Epithelial cell of proximal tubule (primary cell): Measurements from ENCODE around the gene CDK16. TPM values are rescaled to one million over a fixed set of nuclear protein-coding genes. Genes with fewer than 3 reads are reported as not detected.

ENCODE experiments used
- DNase-seq: peaks from one replicate; pipeline ENCODE4 v3.0.0-alpha.2; 2011; ENCODE audit warnings: low read depth
- H3K4me3 ChIP-seq: 2 replicates; pipeline ENCODE4 v1.5.1; 2011; ENCODE audit warnings: low read depth, mild to moderate bottlenecking, low read length
- total RNA-seq: library from RNA; depleted of rRNA; stranded (reverse); fragments of >200 nt; gene quantifications from 2 replicates; pipeline ENCODE4 v1.2.3, GENCODE V29; 2015
- TF ChIP-seq, protein P1 (sequence below): conservative IDR thresholded peaks from 2 replicates; pipeline ENCODE4 v1.5.1; 2012; ENCODE audit warnings: low read depth, mild to moderate bottlenecking, low read length

Gene CDK16
- total RNA-seq, 1 donor from 2014 or later: 83.4 TPM

DNA sequence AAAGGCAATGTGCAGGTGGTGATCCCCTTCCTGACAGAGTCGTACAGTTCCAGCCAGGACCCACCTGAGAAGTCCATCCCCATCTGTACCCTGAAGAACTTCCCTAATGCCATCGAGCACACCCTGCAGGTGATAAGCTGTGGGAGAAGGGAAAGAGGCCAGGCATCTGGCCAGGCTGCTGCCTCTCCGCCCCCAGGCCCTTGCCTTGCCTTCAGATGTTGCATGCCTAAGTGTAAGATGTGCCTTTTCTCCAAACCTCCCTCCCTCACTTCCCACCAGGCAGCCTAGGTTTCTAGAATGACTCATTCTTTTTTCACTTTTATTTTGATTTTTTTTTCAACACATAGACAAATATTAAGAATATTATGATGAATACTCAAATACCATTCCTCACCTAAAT, 12.2 kb upstream of the CDK16 start:
- TF ChIP-seq, protein P1, sequence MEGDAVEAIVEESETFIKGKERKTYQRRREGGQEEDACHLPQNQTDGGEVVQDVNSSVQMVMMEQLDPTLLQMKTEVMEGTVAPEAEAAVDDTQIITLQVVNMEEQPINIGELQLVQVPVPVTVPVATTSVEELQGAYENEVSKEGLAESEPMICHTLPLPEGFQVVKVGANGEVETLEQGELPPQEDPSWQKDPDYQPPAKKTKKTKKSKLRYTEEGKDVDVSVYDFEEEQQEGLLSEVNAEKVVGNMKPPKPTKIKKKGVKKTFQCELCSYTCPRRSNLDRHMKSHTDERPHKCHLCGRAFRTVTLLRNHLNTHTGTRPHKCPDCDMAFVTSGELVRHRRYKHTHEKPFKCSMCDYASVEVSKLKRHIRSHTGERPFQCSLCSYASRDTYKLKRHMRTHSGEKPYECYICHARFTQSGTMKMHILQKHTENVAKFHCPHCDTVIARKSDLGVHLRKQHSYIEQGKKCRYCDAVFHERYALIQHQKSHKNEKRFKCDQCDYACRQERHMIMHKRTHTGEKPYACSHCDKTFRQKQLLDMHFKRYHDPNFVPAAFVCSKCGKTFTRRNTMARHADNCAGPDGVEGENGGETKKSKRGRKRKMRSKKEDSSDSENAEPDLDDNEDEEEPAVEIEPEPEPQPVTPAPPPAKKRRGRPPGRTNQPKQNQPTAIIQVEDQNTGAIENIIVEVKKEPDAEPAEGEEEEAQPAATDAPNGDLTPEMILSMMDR: no peak
- no peak for DNase-seq
- no peak overlapping the region for H3K4me3 ChIP-seq

DNA sequence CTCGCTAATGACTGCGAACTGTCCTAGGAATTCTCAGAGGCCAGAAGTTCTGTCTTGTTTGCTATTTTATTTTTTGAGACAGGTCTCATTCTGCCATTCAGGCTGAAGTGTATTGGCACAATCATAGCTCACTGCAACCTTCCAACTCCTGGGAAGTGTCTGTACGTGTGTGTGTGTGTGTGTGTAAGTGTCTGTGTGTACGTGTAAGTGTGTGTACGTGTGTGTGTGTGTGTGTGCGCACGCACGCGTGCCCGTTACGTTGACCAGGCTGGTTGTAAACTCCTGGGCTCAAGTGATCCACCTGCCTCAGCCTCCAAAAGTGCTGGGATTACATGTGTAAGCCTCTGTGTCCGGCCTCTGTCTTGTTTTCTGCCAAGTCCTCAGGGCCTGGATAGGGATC, 10.4 kb upstream of the CDK16 start:
- DNase-seq: no peak
- TF ChIP-seq, protein P1: no peak

DNA sequence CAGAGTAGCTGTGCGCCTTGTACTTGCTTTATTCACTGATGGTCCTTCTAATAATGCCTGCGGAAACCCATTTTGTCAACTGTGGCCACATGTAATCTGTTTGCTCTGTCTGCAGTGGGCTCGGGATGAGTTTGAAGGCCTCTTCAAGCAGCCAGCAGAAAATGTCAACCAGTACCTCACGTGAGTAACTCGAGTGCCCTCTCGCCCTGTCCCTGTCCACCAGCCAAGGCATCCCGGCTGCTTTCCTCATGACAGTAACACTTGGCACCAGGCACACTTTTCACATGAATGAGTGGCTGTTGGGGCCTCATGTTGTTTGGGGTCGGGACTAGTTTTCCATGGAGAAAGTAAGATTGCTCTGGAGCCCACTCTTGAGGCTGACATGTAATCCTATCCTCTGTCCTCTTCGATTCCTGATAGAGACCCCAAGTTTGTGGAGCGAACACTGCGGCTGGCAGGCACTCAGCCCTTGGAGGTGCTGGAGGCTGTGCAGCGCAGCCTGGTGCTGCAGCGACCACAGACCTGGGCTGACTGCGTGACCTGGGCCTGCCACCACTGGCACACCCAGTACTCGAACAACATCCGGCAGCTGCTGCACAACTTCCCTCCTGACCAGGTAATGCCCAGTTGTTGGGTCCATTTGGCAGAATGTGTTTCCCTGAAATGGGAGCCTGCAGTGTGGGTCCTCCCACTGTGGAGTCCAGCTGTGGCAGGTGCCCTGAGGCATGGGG, 8.8 kb upstream of the CDK16 start:
- H3K4me3 ChIP-seq: no peak overlapping the region
- TF ChIP-seq, protein P1: no peak
- no peak for DNase-seq

More for the DNA sequence above, 10.4 kb upstream of the CDK16 start:
- no peak overlapping the region for H3K4me3 ChIP-seq

DNA sequence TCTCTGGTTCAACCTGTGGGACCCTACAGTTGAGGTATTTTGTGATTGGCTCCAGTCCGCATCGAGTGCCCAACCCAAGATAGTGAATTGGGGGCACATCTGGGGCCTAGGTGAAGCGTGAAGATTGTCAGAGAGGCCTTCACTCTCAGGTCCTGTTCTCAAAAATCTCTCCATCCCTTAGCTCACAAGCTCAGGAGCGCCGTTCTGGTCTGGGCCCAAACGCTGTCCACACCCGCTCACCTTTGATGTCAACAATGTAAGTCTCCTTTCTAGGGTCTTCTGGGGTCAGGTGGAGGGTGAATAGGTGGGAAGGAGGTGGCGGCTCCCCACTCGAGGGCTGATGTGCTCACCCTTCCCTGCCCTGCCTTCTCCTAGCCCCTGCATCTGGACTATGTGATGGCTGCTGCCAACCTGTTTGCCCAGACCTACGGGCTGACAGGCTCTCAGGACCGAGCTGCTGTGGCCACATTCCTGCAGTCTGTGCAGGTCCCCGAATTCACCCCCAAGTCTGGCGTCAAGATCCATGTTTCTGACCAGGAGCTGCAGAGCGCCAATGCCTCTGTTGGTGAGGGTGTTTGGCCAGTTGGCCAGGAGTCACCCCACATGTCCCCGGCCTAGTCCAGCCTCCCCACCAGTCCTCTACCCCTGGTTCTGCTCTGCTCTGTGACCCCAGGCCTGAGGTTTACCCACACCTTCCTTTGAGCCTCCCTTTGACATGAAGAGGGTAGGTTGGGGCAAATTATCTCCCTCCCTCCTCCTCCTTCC, 7.6 kb upstream of the CDK16 start:
- no peak overlapping the region for H3K4me3 ChIP-seq
- DNase-seq: no peak
- TF ChIP-seq, protein P1: no peak

DNA sequence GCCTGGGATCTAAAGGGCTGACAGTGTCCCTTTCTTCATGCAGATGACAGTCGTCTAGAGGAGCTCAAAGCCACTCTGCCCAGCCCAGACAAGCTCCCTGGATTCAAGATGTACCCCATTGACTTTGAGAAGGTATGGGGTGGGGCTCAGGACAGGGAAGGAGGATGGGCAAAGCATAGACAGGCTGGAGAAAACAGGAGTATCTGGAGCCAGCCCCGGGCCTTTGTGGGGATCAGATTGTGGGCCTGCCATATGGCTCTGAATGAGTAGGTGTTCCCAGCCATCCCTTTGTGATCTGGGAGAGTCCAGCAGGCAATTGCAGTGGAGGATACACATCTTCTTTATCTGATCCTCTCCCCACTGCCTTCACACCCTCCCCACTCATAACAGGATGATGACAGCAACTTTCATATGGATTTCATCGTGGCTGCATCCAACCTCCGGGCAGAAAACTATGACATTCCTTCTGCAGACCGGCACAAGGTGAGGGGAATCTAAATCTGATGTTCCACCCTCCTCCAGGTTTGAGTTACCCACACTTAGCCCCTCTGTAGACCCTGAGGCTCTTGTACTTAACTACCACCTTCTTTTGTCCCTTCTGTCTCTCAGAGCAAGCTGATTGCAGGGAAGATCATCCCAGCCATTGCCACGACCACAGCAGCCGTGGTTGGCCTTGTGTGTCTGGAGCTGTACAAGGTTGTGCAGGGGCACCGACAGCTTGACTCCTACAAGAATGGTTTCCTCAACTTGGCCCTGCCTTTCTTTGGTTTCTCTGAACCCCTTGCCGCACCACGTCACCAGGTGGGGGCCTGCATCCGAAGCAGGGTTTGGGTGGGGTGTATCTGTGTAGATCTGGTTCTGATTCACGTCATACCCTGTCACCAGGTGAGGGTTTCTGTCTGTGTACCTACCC, 5.8 kb upstream of the CDK16 start:
- no peak overlapping the region for H3K4me3 ChIP-seq
- DNase-seq: no peak
- TF ChIP-seq, protein P1: no peak

DNA sequence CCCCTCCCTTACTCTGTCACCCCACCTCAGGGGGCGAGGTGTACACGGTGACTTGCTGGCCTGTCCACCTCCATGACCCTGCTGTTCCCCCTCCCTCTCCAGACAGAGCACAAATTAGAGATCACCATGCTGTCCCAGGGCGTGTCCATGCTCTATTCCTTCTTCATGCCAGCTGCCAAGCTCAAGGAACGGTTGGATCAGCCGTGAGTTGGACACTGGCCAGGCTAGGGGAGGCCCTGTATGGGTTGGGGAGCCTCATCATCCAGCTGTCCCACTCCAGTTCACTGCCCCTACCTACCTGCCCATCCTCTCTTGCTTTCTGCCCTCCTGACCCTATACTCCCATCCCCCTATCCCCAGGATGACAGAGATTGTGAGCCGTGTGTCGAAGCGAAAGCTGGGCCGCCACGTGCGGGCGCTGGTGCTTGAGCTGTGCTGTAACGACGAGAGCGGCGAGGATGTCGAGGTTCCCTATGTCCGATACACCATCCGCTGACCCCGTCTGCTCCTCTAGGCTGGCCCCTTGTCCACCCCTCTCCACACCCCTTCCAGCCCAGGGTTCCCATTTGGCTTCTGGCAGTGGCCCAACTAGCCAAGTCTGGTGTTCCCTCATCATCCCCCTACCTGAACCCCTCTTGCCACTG, 3.9 kb upstream of the CDK16 start:
- TF ChIP-seq, protein P1: no peak

More for the DNA sequence above, 3.9 kb upstream of the CDK16 start:
- H3K4me3 ChIP-seq: no peak overlapping the region
- DNase-seq: no peak
